ENCODE results near the gene ARHGAP26. TPM values are rescaled to one million over a fixed set of nuclear protein-coding genes. Genes with fewer than 3 reads are reported as not detected.

Gene ARHGAP26
- total RNA-seq, 1 experiment from 2014 or later = 65.5 TPM

DNA sequence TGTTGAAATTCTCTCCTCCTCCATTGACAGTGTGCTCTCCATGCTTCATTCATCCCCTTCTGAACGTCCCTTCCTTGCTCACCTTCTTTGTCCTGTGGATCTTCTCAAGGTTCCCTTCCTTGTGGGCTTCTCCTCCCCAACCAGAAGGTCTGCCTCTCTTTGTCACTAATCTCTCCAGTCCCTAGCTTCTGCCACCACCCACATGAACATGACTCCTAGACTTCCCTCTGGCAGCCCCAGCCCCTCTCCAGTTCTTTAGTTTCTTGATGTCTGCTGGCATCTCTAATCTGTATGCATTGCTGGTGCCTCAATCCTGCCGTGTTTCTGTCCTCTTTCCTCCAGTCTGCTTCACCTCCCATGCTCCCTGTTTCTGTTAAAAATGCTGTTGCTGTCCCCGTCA lies 79.3 kb downstream of the ARHGAP26 start:
- ChIA-PET CTCF (no interaction called here), POLR2A (no interaction called here)
- in situ Hi-C loops (cut with HindIII; ENCODE audit: low pct_unique_long_range_greater_than_20kb, low sequenced_read_pairs) (no loop called here), intact Hi-C loops (cut with micrococcal nuclease; ENCODE audit: unreplicated experiment) (no loop called here)
- Histone ChIP-seq H3K36me3 (ENCODE audit: control insufficient read depth, insufficient read depth, low read length) (no peaks in the 10 kb centered on the region), H3K27ac (ENCODE audit: low read length) (peak overlapping the region; percentile 50; the same call in 1 of the 2 replicates), H3K4me3 (ENCODE audit: low read depth in 2 of 2, low read length in 2 of 2) (no peak overlapping the region), H3K4me1 (ENCODE audit: control insufficient read depth, insufficient read depth, low read length) (peaks cover 68% of the 10 kb centered on the region), H3K9me3 (ENCODE audit: control insufficient read depth, insufficient read depth, low read depth, low read length) (no peaks in the 10 kb centered on the region), H3K27me3 (ENCODE audit: control insufficient read depth, insufficient read depth, low read length) (no peaks in the 10 kb centered on the region)
- no peak for TF ChIP-seq POLR2AphosphoS5 (IDR thresholded peaks at IDR 0.05; ENCODE audit: low read depth, low read length)
- no peak for TF ChIP-seq SIN3A (IDR thresholded peaks at IDR 0.05; ENCODE audit: borderline replicate concordance, insufficient read depth, low read depth, low read length)
- no peak for TF ChIP-seq CTCF (IDR thresholded peaks at IDR 0.05)
- TF ChIP-seq, protein P1, sequence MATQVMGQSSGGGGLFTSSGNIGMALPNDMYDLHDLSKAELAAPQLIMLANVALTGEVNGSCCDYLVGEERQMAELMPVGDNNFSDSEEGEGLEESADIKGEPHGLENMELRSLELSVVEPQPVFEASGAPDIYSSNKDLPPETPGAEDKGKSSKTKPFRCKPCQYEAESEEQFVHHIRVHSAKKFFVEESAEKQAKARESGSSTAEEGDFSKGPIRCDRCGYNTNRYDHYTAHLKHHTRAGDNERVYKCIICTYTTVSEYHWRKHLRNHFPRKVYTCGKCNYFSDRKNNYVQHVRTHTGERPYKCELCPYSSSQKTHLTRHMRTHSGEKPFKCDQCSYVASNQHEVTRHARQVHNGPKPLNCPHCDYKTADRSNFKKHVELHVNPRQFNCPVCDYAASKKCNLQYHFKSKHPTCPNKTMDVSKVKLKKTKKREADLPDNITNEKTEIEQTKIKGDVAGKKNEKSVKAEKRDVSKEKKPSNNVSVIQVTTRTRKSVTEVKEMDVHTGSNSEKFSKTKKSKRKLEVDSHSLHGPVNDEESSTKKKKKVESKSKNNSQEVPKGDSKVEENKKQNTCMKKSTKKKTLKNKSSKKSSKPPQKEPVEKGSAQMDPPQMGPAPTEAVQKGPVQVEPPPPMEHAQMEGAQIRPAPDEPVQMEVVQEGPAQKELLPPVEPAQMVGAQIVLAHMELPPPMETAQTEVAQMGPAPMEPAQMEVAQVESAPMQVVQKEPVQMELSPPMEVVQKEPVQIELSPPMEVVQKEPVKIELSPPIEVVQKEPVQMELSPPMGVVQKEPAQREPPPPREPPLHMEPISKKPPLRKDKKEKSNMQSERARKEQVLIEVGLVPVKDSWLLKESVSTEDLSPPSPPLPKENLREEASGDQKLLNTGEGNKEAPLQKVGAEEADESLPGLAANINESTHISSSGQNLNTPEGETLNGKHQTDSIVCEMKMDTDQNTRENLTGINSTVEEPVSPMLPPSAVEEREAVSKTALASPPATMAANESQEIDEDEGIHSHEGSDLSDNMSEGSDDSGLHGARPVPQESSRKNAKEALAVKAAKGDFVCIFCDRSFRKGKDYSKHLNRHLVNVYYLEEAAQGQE (IDR thresholded peaks at IDR 0.05; ENCODE audit: insufficient read depth in 1 of 2, low read depth in 2 of 2, low read length in 1 of 2) = no peak
- TF ChIP-seq TCF7L2 (IDR thresholded peaks at IDR 0.05; ENCODE audit: low read depth, low read length) = no peak
- ATAC-seq (no peak), DNase-seq (ENCODE audit: low read depth, low spot score) (no peak)
- no TSS peak for BruUV-seq (replicated peaks)

GRCh38 chr5:142849880-142850279 lies 79.7 kb downstream of the ARHGAP26 start:
- TF ChIP-seq TCF7L2 (IDR thresholded peaks at IDR 0.05; ENCODE audit: low read depth, low read length) (no peak), POLR2AphosphoS5 (IDR thresholded peaks at IDR 0.05; ENCODE audit: low read depth, low read length) (no peak), SIN3A (IDR thresholded peaks at IDR 0.05; ENCODE audit: borderline replicate concordance, insufficient read depth, low read depth, low read length) (no peak), CTCF (IDR thresholded peaks at IDR 0.05) (no peak)
- TF ChIP-seq, protein P1 (IDR thresholded peaks at IDR 0.05; ENCODE audit: insufficient read depth in 1 of 2, low read depth in 2 of 2, low read length in 1 of 2) = no peak
- intact Hi-C loops (cut with micrococcal nuclease; ENCODE audit: unreplicated experiment) (no loop called here), in situ Hi-C loops (cut with HindIII; ENCODE audit: low pct_unique_long_range_greater_than_20kb, low sequenced_read_pairs) (no loop called here)
- no peak for DNase-seq (ENCODE audit: low read depth, low spot score)
- Histone ChIP-seq H3K27ac (ENCODE audit: low read length) (peak overlapping the region; percentile 50; the same call in 1 of the 2 replicates), H3K36me3 (ENCODE audit: control insufficient read depth, insufficient read depth, low read length) (no peaks in the 10 kb centered on the region), H3K27me3 (ENCODE audit: control insufficient read depth, insufficient read depth, low read length) (no peaks in the 10 kb centered on the region), H3K9me3 (ENCODE audit: control insufficient read depth, insufficient read depth, low read depth, low read length) (no peaks in the 10 kb centered on the region), H3K4me3 (ENCODE audit: low read depth in 2 of 2, low read length in 2 of 2) (no peak overlapping the region), H3K4me1 (ENCODE audit: control insufficient read depth, insufficient read depth, low read length) (peaks cover 68% of the 10 kb centered on the region)
- POLR2A ChIA-PET = no interaction called here
- BruUV-seq (replicated peaks) = no TSS peak
- ATAC-seq = peak; percentile 47
- CTCF ChIA-PET = no interaction called here
